ENCODE data around the gene ANTKMT. TPM values are rescaled to one million over a fixed set of nuclear protein-coding genes. Genes with fewer than 3 reads are reported as not detected.
A peak's percentile ranks its signal among the peaks of the same experiment; 100 is the strongest.

The ANTKMT gene
- total and polyA plus RNA-seq, 2 of the 8 experiments (the other 6 are each of a cell fraction or from before 2014, with no cell fraction given): 26.5 to 26.6 TPM

- TF ChIP-seq POU5F1 (IDR thresholded peaks at IDR 0.05; ENCODE audit: low read depth, low read length): no peak
- TF ChIP-seq ATF2 (IDR thresholded peaks at IDR 0.05; ENCODE audit: low read length): no peak
- no peak for TF ChIP-seq TAF7 (optimal IDR thresholded peaks at IDR 0.05; ENCODE audit: borderline replicate concordance, low read depth, low read length)
- TF ChIP-seq CHD2 (IDR thresholded peaks at IDR 0.05; ENCODE audit: low read length): no peak
- TF ChIP-seq CBX8 (IDR thresholded peaks at IDR 0.05; ENCODE audit: borderline replicate concordance, low read depth, low read length): no peak
- TF ChIP-seq GTF2F1 (IDR thresholded peaks at IDR 0.05; ENCODE audit: borderline replicate concordance, low read depth, low read length): no peak
- peak; percentile 35; the same call in 1 of the 2 replicates for TF ChIP-seq SUZ12 (IDR thresholded peaks at IDR 0.05; ENCODE audit: low read length)
- TF ChIP-seq CEBPB (IDR thresholded peaks at IDR 0.05; ENCODE audit: low read depth, low read length): no peak
- TF ChIP-seq FOSL1 (IDR thresholded peaks at IDR 0.05; ENCODE audit: insufficient read depth, low read depth, low read length): no peak
- no peak for TF ChIP-seq JUN (IDR thresholded peaks at IDR 0.05; ENCODE audit: low read depth, low read length)
- TF ChIP-seq YY1 (IDR thresholded peaks at IDR 0.05; ENCODE audit: low read depth, low read length): peak; percentile 64; the same call in 1 of the 2 replicates
- no peak for TF ChIP-seq RNF2 (IDR thresholded peaks at IDR 0.05; ENCODE audit: borderline replicate concordance, low read depth, low read length, missing control alignments, poor library complexity, severe bottlenecking)
- TF ChIP-seq SP2 (IDR thresholded peaks at IDR 0.05; ENCODE audit: low read length): no peak
- TF ChIP-seq HDAC6 (IDR thresholded peaks at IDR 0.05; ENCODE audit: low read depth, low read length): no peak
- TF ChIP-seq CHD1 (IDR thresholded peaks at IDR 0.05; ENCODE audit: low read depth, low read length): no peak
- TF ChIP-seq SRF (IDR thresholded peaks at IDR 0.05; ENCODE audit: low read depth, low read length): no peak
Measured at GRCh38 chr16:706189-707061, 14.5 kb upstream of the ANTKMT start (continued).
